NCI-H2171 treated with DMSO at 0.1 percent for 48 hours (cell line): ENCODE measurements around the gene GPRC5B.

ENCODE experiments used
- DNase-seq: peaks from one replicate; lab custom pipeline; 2025; lab: John Stamatoyannopoulos, UW

The GPRC5B gene

GRCh38 chr16:19872179-19872863 is 12.3 kb downstream of the GPRC5B start:
- no peak for DNase-seq

DNA sequence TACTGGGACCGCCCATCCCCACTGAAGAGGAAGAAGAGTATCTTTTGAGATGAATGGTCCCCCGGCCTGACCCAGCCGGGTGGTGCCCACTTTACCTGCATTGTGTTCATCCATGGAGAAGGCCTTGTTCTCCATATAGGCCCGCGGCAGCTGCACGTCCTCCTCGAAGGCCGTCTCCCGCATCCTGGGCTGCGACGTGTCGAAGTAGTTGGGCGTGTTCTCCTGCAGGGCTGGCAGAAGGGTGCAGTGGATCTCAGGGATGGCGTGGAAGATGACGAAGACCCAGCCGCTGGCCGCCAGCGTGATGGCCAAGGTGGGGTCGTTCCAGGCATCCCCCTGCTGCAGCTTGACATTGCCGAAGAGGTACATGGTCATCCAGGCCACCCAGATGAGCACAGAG is 12.9 kb downstream of the GPRC5B start:
- DNase-seq, result no peak

DNA sequence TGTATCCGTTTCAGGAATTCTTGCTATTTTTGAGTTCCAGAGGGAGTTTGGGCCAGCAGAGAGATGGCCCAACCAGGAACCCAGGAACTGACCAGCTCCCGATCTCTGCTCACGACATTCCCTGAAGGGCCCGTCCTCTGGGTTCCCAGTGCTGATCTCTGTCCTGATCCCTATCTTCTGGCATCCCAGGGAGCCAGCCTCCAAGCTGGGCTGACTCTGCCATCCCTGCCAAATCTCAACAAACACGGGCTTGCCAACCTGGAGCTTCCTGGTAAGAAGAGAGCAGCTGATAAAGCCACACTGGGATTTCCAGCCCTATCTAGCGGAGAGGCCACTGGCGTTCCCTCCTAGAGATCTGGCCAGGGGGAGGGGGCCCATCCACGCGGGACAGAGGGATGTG is 16.2 kb downstream of the GPRC5B start:
- DNase-seq, result no peak

- no peak for DNase-seq
These were observed 20.1 kb downstream of the GPRC5B start for GRCh38 chr16:19864566-19864965.

DNA sequence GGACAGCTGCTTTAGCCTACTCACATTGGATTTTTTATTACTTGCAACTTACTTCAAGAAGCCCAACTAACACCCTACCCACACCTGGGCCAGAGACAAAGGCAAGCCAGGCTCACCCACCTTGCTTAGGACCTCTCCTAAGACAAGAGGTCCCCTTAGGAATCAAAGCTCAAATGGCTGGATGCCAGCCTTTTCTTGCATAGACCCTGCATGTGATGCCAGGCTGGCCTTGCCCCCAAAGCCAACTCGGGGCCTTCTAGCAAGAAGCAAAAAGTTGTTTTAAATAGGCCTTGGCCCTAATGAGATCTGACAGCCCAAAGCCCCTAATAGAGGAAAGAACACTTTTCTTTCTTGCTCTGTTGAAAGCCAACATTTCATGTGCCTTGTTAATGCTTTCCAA is 20.7 kb downstream of the GPRC5B start:
- no peak for DNase-seq

GRCh38 chr16:19861811-19862327 is 22.8 kb downstream of the GPRC5B start:
- DNase-seq, result no peak

- no peak for DNase-seq
These were observed 23.5 kb downstream of the GPRC5B start for GRCh38 chr16:19861133-19861532.

DNA sequence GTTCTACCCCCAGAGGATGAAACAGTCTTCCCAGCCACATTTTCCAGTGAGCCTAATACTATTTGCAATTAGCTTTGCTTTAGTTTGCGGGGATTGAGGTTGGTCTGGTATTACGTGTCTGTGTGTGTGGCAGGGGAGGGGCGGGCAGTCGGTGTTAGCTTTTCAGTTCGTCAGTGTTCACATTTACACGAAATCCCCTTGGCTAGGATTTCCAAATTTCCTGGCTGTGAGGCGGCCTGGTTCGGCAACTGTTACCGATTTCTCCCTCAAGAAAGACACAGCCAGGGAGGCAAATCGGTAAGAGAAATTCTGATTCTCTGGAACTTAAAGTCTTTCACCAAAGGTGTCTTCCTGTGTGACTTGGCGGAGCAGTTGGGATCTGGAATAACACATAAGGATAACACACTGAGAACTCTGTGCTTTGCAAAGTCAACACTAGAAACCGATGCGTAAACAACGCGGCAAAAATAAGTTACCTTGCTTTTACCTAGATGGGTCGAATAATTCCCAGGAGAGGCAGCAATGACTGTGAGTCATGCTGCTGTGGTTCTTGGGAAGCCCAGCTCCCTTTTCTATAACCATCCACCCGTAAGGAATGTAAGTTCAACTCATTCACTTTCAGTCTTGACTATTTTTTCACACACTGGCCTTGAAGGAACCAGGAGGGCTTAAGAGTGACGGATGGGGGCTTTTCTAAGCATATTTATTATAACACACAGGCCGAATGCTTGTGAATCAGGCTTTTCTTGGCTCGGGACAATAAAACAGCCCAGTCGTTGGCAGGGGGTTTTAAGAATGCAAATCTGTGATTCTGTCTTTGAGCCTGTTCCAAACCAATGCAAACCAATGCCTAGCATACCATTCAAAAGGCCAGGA is 24.2 kb downstream of the GPRC5B start:
- peak; percentile 28 for DNase-seq

DNA sequence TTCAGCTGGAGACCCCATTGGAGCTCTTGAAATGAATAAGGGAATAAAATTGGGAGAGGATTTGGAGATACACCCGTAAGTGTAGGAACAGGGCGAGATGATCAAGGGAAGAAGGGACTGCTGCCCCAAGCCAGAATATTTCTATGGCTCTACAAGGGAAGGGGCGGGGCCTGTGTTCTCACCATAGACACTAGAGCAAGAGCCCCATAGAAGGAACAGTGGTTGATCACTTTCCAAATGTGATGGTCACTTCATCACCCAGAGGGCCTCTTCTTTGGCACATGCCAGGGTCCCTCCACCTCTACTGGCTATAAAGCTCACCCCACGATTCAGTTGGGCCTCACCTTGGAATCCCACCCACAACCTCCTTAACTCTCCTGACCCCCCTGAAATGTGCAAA is 25.0 kb downstream of the GPRC5B start:
- DNase-seq, result no peak

GRCh38 chr16:19859166-19859565 is 25.5 kb downstream of the GPRC5B start:
- DNase-seq, result no peak

DNA sequence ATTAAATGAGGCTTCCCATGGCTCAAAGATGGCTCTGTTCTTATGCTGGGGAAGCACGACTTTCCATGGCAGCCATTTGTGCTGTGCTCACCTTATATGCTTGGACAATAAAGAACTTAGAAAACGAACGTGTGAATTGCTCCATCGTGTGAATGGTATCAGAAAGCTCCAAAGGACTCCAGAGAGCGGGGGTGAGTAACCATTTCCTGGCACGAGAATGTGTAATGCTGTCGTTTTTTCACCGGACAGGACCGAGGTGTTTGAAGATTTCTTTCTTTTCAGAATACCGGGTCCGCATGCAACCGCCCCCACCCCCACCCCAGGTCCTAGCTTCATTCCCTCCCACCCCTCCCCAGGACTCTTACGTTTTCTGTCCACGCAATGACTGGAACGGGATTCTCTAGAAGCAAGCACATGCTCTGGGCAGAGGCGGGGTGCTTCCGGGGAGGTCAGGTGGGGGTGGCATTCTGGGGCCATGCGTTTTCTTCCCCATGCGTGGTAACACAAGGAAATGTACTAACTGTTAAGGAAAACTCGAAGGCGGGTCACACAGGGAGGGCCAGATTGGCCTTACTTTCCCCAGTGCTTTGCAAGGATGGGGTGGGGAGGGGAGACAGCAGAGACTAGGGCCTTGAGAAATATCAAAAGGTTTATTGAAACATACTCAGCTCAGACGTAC is 26.2 kb downstream of the GPRC5B start:
- DNase-seq, result no peak

GRCh38 chr16:19857593-19858339 is 26.9 kb downstream of the GPRC5B start:
- peak; percentile 31 for DNase-seq

DNA sequence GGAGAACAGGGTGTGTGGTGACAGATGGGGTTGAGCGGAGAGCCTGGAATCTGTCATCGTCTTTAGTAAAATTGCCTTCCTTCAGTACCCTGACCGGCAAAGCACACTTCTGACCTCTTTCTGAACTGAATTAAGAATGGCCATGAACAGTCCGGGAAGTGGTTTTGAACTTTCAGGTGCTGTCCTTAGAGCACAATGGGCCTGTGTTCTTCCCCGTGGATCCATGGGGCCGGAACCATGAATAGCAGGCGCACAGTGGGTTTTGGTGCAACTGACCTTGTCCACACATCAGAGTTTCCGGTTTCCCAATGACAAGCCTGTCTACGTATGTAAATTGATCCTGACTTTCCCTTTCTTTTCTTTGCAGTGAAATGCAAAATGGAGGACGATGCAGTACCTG is 28.5 kb downstream of the GPRC5B start:
- DNase-seq, result no peak

- DNase-seq, result no peak
These were observed 30.1 kb downstream of the GPRC5B start for GRCh38 chr16:19854543-19854876.

- no peak for DNase-seq
These were observed 30.7 kb downstream of the GPRC5B start for GRCh38 chr16:19853742-19854542.

DNA sequence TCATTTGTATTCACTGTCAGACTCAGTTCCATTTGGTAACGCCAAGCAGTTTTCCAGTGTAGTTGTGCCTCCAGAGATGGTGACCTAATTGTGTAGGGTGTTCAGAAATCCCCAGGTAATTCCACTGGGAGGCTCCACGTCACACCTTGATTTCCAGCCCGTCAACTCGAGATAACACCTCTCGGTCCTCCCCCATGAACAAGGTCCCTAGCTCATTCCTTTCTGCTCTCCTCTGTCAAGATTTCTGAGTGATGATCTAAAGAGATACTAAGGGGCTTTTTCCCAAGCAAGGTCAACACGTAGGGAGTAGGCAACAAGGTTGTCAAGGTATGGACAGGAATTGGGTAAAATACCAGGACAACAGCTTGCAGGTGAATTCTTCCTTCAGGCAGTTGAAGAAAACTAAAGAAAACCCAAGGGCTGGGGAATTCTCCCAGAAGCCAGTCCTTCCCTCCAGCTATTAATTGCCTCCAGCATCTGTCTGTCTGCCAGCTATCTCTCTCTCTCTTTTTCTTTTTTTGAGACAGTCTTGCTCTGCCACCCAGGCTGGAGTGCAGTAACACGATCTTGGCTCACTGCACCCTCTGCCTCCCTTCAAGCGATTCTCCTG is 31.4 kb downstream of the GPRC5B start:
- peak; percentile 59 for DNase-seq

- DNase-seq, result no peak
These were observed 33.2 kb downstream of the GPRC5B start for GRCh38 chr16:19851476-19851875.

DNA sequence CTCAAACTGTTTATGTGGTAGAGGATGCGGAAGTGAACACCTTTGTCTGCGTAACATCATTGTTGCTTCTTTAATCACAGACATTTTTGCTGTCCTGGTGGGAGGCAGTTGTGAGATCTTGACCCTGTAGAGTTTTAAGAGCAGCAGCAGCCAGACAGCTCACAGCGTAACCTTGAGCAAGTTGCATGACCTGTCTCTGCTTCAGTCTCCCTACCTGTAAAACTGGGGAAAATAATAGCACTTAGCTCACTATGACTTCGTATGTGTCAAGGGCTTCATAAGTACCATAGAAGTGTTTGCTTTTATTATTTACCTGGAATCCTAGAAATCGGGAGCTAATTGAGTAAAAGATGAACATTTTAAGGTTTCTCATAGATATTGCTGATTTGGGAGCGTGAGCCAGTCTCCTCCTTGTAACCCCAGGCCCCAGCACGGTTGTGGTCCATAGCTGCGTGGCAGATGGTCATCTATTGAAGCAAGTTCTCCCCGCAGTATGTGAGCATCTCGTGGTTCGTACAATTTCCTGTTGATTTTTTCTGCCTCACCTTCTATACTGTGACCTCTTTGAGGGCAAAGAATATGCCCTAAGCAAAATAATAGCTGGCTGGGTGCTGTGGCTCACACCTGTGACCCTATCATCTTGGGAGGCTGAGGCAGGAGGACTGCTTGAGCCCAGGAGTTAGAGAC is 34.4 kb downstream of the GPRC5B start:
- DNase-seq, result no peak

DNA sequence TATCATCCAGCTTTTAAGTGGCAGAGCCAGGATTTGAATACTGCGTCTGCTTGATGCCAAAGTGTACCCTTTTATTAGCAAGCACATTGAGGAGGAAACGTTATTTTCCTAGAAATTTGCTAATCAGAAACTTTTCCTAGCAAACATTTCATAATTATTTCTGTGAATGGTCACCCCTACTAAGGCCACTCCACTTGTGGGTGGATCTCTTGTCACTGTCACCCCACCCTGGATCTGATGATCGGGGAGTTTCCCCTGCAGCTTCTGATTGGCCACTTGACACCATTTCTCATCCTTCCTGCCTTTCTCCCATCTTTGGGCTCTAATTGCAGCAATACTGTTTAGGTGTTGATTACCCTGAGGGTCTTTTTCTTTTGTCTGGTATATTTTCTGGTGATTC is 35.9 kb downstream of the GPRC5B start:
- DNase-seq, result no peak

- no peak for DNase-seq
These were observed 38.2 kb downstream of the GPRC5B start for GRCh38 chr16:19846436-19846835.
